K562 (cell line): ENCODE data around the gene WIPF2. TPM values are rescaled to one million over a fixed set of nuclear protein-coding genes. Genes with fewer than 3 reads are reported as not detected.

Experiments used
- KLF1 ChIP-seq: fragments of 450-650 bp; IDR thresholded peaks from 2 replicates; pipeline ENCODE4 v1.6.1; 2016; ENCODE audit warnings: missing genetic modification characterization, missing compliant biosample characterization
- NFE2 ChIP-seq: IDR thresholded peaks from 2 replicates; pipeline ENCODE4 v1.6.1; 2014; ENCODE audit warnings: antibody characterized with exemption, low read depth
- RAD21 ChIP-seq, 2 experiments: fragments of 250-450 bp in 1 of 2; fragments of 450-650 bp in 1 of 2; sonication (Bioruptor Pico) in 1 of 2; formaldehyde crosslinking in 1 of 2; IDR thresholded peaks in 1 of 2; conservative IDR thresholded peaks in 1 of 2; 2 replicates each; pipeline versions ENCODE4 v1.4.0 to v1.8.0; 2020 to 2022; ENCODE audit warnings: mild to moderate bottlenecking in 2 of 2, moderate library complexity in 1 of 2
- ZNF507 ChIP-seq: conservative IDR thresholded peaks from 2 replicates; pipeline ENCODE4 v1.6.1; 2017; ENCODE audit warnings: missing genetic modification characterization, missing compliant biosample characterization
- ZZZ3 ChIP-seq: fragments of 450-650 bp; IDR thresholded peaks from 2 replicates; pipeline ENCODE4 v1.6.1; 2016; ENCODE audit warnings: antibody characterized with exemption, mild to moderate bottlenecking, moderate library complexity
- polyA plus RNA-seq, 8 experiments: library from polyadenylated mRNA; depleted of rRNA in 4 of 8; stranded (reverse) in 5 of 8; unstranded in 3 of 8; fragments of >200 nt; fragmentation: Nextera tagmentation in 2 of 8; fragmentation: Illumina TruSeq in 1 of 8; extraction: Ambion mirVana in 2 of 8; extraction: Trizol in 1 of 8; gene quantifications; 2 replicates each; pipeline versions ENCODE4 v1.2.1 to v1.2.3, GENCODE V29; 2011 to 2014; ENCODE audit warnings: inconsistent platforms in 1 of 8, missing spikeins in 1 of 8
- total RNA-seq, 7 experiments: library from RNA; depleted of rRNA in 6 of 7; stranded (reverse); fragments of >200 nt in 6 of 7; fragmentation: Illumina TruSeq in 2 of 7; extraction: Trizol in 2 of 7; gene quantifications; 2 replicates each; pipeline versions ENCODE4 v1.2.1 to v1.2.3, GENCODE V29; 2011 to 2021; ENCODE audit warnings: low replicate concordance in 1 of 7
- TF ChIP-seq, protein P1 (sequence below): fragments of 250-450 bp; sonication (Bioruptor Pico); IDR thresholded peaks from 2 replicates; pipeline ENCODE4 v1.5.0; 2021; ENCODE audit warnings: mild to moderate bottlenecking, borderline replicate concordance
- TF ChIP-seq, protein P2 (sequence below), 2 experiments: fragments of 450-650 bp in 1 of 2; sonication (generic) in 1 of 2; formaldehyde crosslinking in 1 of 2; IDR thresholded peaks in 1 of 2; conservative IDR thresholded peaks in 1 of 2; 2 replicates each; pipeline versions ENCODE4 v1.6.1 to v1.8.1; 2016 to 2023; ENCODE audit warnings: mild to moderate bottlenecking in 2 of 2, moderate library complexity in 2 of 2, inconsistent platforms in 1 of 2, missing genetic modification reagents in 1 of 2
- TF ChIP-seq, protein P3 (sequence below): fragments of 250-450 bp; sonication (Bioruptor Pico); IDR thresholded peaks from 2 replicates; pipeline ENCODE4 v1.9.0; 2021; ENCODE audit warnings: mild to moderate bottlenecking

The WIPF2 gene
- total and polyA plus RNA-seq, 9 of the 15 experiments (the other 6 are each of a cell fraction or from before 2014, with no cell fraction given) = 3.6 to 15.0 (median 5.3) TPM

DNA sequence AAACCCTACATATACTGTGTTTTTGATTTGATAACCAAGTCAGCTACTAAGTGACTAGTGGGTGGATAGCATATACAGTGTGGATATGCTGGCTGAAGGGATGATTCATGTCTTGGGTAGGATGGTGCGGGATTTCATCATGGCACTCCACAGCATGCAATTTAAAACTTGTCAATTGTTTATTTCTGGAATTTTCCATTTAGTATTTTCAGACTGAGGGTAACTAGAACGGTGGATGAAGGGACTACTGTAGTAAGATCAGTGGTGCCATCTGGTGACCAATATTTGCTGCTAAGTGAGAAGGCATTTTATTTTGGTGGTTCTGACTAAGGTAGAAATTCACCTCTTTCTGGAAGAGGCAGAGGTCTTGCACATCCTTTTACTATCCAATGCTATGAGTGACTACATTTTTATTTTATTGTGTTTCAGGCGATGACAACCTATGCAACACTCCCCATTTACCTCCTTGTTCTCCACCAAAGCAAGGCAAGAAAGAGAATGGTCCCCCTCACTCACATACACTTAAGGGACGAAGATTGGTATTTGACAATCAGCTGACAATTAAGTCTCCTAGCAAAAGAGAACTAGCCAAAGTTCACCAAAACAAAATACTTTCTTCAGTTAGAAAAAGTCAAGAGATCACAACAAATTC lies 71.7 kb downstream of the WIPF2 start (continued):
- TF ChIP-seq, protein P1, sequence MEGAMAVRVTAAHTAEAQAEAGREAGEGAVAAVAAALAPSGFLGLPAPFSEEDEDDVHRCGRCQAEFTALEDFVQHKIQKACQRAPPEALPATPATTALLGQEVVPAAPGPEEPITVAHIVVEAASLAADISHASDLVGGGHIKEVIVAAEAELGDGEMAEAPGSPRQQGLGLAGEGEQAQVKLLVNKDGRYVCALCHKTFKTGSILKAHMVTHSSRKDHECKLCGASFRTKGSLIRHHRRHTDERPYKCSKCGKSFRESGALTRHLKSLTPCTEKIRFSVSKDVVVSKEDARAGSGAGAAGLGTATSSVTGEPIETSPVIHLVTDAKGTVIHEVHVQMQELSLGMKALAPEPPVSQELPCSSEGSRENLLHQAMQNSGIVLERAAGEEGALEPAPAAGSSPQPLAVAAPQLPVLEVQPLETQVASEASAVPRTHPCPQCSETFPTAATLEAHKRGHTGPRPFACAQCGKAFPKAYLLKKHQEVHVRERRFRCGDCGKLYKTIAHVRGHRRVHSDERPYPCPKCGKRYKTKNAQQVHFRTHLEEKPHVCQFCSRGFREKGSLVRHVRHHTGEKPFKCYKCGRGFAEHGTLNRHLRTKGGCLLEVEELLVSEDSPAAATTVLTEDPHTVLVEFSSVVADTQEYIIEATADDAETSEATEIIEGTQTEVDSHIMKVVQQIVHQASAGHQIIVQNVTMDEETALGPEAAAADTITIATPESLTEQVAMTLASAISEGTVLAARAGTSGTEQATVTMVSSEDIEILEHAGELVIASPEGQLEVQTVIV (CRISPR knock-in tag) = no peak
- TF ChIP-seq, protein P2, sequence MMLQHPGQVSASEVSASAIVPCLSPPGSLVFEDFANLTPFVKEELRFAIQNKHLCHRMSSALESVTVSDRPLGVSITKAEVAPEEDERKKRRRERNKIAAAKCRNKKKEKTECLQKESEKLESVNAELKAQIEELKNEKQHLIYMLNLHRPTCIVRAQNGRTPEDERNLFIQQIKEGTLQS (IDR thresholded peaks at IDR 0.05) = peak; percentile 40; the same call in 1 of the 2 replicates
- TF ChIP-seq, protein P2 (CRISPR knock-in tag; conservative IDR thresholded peaks at IDR 0.05) = no peak
- TF ChIP-seq KLF1 = no peak
- TF ChIP-seq, protein P3, sequence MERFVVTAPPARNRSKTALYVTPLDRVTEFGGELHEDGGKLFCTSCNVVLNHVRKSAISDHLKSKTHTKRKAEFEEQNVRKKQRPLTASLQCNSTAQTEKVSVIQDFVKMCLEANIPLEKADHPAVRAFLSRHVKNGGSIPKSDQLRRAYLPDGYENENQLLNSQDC (CRISPR knock-in tag) = no peak
- 0 out of 2 replicates have a peak, but pooled peaks have one; percentile 25 for TF ChIP-seq ZZZ3
- TF ChIP-seq ZNF507 (tag) = no peak
- TF ChIP-seq NFE2 = peak; percentile 43
- TF ChIP-seq RAD21 (CRISPR knock-in tag; conservative IDR thresholded peaks at IDR 0.05 in 1 of 2, IDR thresholded peaks at IDR 0.05 in 1 of 2) = peak; percentile 58 to 70
